Brain pericyte (primary cell): ENCODE data around the gene NR4A1.

Experiments
- DNase-seq: peaks from one replicate; pipeline ENCODE4 v3.0.0-alpha.2; 2012; ENCODE audit warnings: low read depth, low spot score

Gene NR4A1

DNA sequence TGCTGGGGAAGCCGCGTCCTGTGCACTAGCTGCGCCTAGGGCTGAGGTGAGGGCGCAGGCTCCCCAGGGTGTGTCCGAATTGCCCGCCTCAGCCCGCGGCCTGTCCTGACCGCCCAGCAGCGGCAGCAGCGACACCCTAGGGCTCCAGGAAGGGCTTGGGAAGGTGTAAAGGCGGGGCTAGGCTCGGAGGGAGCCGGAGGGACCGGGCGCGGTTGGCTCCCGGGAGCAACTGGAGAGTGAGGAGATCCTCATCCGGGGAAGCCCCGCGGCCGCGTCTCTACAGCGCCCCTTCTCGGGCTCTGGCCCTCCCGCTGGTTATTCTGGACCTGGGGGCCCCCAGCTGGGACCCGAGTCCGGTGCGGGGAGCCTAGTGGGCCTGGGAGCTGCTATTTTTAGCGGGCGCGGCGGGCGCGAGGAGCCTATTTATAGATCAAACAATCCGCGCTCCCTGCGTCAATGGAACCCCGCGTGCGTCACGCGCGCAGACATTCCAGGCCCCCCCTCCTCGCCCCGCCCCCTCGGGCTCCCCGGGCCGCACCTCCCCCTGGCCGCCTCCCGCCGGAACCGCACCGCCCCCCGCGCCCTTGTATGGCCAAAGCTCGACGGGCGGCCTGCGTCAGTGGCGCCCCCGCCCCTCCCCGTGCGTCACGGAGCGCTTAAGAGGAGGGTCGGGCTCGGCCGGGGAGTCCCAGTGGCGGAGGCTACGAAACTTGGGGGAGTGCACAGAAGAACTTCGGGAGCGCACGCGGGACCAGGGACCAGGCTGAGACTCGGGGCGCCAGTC, at the start of gene NR4A1:
Gene NR4A1, plus strand, starts transcription at position 685 of the 784 bp plus-strand sequence. CDS start 2,887 bp downstream, outside the sequence.
- DNase-seq = peak; percentile 83

- no peak for DNase-seq
Observed at GRCh38 chr12:52003016-52003550, 48.2 kb upstream of the NR4A1 start.

DNA sequence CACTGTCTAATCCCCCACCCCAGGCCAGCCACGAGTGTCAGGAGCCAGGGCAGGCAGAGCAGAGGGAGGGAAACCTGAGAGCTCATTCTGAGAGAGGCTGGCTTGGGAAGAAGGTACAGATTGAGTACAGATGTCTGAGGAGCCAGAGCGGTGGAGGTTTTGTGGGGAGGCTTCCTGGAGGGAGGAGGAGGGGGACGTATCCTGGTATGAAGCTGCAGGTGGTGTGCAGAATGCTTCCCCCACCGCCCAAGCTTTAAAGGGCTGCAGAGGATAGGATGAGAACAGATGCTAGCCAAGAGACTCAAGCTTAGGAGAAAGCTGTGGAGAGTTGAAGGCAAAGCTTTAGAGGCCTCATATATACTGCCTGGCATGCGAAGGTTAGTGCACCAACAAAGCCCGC, 47.7 kb upstream of the NR4A1 start:
- no peak for DNase-seq

- DNase-seq = no peak
Observed at GRCh38 chr12:52004042-52004648, 47.1 kb upstream of the NR4A1 start.

GRCh38 chr12:52005218-52005902, 45.9 kb upstream of the NR4A1 start:
- no peak for DNase-seq

GRCh38 chr12:52005903-52006703, 45.1 kb upstream of the NR4A1 start:
- no peak for DNase-seq

GRCh38 chr12:52006726-52007157, 44.5 kb upstream of the NR4A1 start, which contains the start of gene TAMALIN:
Gene TAMALIN, plus strand, starts transcription at chr12:52006946. Its CDS starts 74 bp downstream, at chr12:52007020.
- no peak for DNase-seq

- DNase-seq = no peak
Observed at GRCh38 chr12:52007158-52007921, 43.9 kb upstream of the NR4A1 start.

- no peak for DNase-seq
Observed at GRCh38 chr12:52007982-52008510, 43.2 kb upstream of the NR4A1 start.

DNA sequence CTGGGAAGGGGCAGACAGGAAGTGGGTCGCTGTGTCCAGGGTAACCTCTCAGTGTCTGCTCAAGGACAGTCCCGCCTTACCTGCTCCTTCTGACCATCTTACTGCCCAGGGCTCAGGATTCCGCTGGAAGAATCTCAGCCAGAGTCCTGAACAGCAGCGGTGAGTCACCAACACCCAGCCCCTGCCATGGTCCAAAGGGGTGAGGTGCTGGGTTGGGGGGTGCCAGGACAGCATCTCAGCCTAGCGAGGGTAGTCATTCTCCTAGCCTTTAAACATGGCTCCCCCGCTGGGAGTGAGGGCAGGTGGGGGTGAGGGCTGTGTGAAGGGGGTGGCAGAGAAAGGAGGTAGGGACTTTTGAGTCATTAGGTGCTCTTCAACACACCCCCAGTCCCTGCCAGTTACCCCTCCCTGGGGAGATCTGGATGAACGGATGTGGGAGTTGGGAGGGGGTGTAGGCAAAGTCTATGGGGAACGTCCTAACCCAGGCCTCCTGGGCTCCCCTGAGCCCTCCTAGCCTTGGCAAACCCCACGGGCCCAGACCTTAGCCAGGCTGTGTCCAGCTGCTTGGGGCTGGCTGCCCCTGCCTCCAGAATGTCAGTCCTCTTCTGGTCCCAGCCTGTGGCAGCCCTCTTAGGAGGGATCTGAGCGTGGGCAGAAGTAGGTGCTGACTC, 42.0 kb upstream of the NR4A1 start:
- DNase-seq = no peak

DNA sequence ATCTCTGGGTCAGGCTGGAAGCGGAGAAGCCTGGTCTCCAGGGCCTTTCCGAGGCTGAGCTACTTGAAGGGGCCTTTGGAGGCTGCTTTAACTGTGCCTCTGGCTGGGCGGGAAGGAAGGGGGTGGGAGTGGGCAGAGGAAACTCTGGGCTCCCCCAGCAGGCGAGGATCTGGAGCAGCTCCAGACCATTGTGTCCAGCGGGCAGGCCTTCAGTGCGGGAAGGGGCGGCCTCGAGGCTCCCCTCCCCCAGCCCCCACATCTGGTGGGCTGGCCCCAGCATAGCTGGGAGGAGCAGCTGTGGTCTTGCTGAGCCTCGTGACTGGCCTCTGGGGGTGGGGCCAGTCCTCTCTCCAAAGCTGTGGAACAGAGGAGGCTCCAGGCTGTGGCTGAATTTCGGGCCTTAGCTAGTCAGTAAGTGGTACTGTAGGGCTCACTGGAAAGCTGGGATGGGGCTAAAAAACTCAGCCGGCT, 41.1 kb upstream of the NR4A1 start:
- DNase-seq = peak; percentile 83

- no peak for DNase-seq
Observed at GRCh38 chr12:52010692-52011601, 40.3 kb upstream of the NR4A1 start.

DNA sequence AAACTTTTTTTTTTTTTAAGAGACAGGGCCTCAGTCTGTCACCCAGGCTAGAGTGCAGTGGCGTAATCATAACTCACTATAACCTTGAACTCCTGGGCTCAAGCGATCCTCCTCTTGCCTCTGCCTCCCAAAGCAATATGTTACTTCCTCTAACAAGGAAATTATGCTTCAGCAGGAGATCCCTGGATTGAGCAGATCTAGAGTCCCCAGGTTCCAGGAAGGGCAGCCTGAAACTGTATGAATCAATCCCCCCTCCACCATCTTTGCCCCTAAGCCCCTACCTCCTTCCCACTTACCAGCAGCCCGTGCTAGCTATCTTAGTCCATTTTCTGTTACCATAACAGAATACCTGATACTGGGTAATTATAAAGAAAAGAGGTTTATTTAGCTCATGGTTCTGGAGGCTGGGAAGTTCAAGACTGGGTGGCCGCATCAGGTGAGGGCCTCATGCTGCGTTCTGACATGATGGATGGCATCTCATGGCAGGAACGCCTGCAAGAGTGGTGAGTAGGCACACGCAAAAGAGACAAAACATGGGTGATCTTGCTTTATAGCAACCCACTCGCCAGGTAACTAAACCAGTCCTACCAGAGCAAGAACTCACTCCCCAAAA, 39.5 kb upstream of the NR4A1 start:
- DNase-seq = no peak

- no peak for DNase-seq
Observed at GRCh38 chr12:52013626-52014310, 37.5 kb upstream of the NR4A1 start.

- DNase-seq = no peak
Observed at GRCh38 chr12:52014567-52015530, 36.4 kb upstream of the NR4A1 start.

DNA sequence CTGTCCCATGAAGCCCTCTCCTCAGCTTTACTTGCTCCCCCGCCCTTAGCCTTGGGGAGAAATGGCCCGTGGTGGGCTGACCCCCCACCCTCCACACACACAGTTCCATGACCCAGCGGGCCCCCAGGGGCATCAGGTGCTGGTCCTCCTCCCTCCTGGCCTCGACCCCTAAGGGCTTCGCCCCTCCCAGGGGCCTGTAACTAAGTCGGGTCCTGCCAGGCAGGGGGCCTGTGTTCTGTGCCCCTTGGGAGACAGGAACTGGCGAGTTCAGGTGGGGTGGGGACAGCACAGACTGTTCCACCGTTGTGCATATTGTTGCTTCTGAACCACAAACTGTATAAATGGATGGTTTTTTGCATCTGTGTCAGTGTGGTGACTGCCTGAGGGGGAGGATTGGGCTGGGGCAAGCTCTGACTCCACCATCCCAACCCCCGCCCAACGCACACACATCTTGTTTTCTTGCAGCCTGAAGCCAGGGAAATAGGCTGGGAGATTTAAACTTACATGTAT, 35.7 kb upstream of the NR4A1 start:
- no peak for DNase-seq
